Glomerular visceral epithelial cell (primary cell): ENCODE data around the gene EEF1A2.
"Not testable (repeated sequence)": the region's sequence is repeated elsewhere in the genome, so short reads cannot be mapped to it uniquely, and the experiment has no call there.

Experiments used
- DNase-seq: peaks from one replicate; pipeline ENCODE4 v3.0.0-alpha.2; 2016; ENCODE audit errors: extremely low spot score

EEF1A2 gene

GRCh38 chr20:63487116-63487764, 11.6 kb downstream of the EEF1A2 start:
- DNase-seq: no peak

GRCh38 chr20:63486300-63486855, 12.5 kb downstream of the EEF1A2 start:
- no peak for DNase-seq

- no peak for DNase-seq
These were observed 14.1 kb downstream of the EEF1A2 start for GRCh38 chr20:63484651-63485403.

- no peak for DNase-seq
These were observed 14.6 kb downstream of the EEF1A2 start for GRCh38 chr20:63484236-63484635.

GRCh38 chr20:63483834-63484233, 15.0 kb downstream of the EEF1A2 start:
- DNase-seq: no peak

GRCh38 chr20:63482021-63482587, 16.8 kb downstream of the EEF1A2 start:
- DNase-seq: no peak

GRCh38 chr20:63481503-63481902, 17.4 kb downstream of the EEF1A2 start:
- DNase-seq: no peak

GRCh38 chr20:63479695-63480419, 19.0 kb downstream of the EEF1A2 start:
- not testable (repeated sequence) for DNase-seq

GRCh38 chr20:63478346-63479302, 20.3 kb downstream of the EEF1A2 start:
- DNase-seq: no peak

GRCh38 chr20:63477944-63478343, 20.9 kb downstream of the EEF1A2 start:
- DNase-seq: no peak

GRCh38 chr20:63477061-63477616, 21.7 kb downstream of the EEF1A2 start:
- no peak for DNase-seq

GRCh38 chr20:63475209-63475608, 23.7 kb downstream of the EEF1A2 start:
- no peak for DNase-seq

- DNase-seq: no peak
These were observed 25.1 kb downstream of the EEF1A2 start for GRCh38 chr20:63473555-63474449.

GRCh38 chr20:63472862-63473390, 26.0 kb downstream of the EEF1A2 start:
- DNase-seq: no peak

- no peak for DNase-seq
These were observed 26.7 kb downstream of the EEF1A2 start, which contains the start of gene KCNQ2 for GRCh38 chr20:63471981-63472831. KCNQ2 (minus strand) TSS chr20:63472655; CDS start chr20:63472463, 192 bp downstream.

- DNase-seq: no peak
These were observed 27.2 kb downstream of the EEF1A2 start for GRCh38 chr20:63471717-63471980.

- no peak for DNase-seq
These were observed 27.7 kb downstream of the EEF1A2 start for GRCh38 chr20:63471002-63471716.

GRCh38 chr20:63470410-63470809, 28.5 kb downstream of the EEF1A2 start:
- DNase-seq: no peak
